K562 (cell line): ENCODE data around the gene COPS4. TPM values are rescaled to one million over a fixed set of nuclear protein-coding genes. Genes with fewer than 3 reads are reported as not detected.

Experiments used
- ATAC-seq: fragments of 200-7000 bp; cut with Tn5 transposase; 3 replicates; pipeline ENCODE4 v1.9.1; 2020; ENCODE audit warnings: moderate library complexity
- BruUV-seq: library from RNA; stranded (reverse); fragments of 400-500 nt; replicated peaks from 2 replicates; lab custom pipeline; 2021; lab: Mats Ljungman, UMichigan
- CTCF ChIA-PET: fragments of 300-600 bp; formaldehyde crosslinking; extraction: SDS; loops from one replicate; lab custom pipeline; 2021; ENCODE audit warnings: low intra/inter-chr PET ratio; lab: Yijun Ruan, JAX
- POLR2A ChIA-PET: fragments of 300-600, 350-650 bp; sonication (Branson Sonifier 250); formaldehyde crosslinking; extraction: SDS; loops from one replicate; lab custom pipeline; 2021; ENCODE audit warnings: antibody characterized with exemption, inconsistent platforms; lab: Yijun Ruan, JAX
- DNase-seq, 4 experiments: peaks; one replicate each; pipeline versions ENCODE4 v3.0.0 to v3.0.0-alpha.2; 2011 to 2018; ENCODE audit warnings: low spot score in 3 of 4, mixed read lengths in 3 of 4; ENCODE audit errors: extremely low read depth in 1 of 4
- FAIRE-seq: peaks from 2 replicates; lab custom pipeline; 2011; peaks lifted over from hg19 to GRCh38; lab: Jason Lieb, UNC
- H2AFZ ChIP-seq: 2 replicates; pipeline ENCODE4 v1.6.0; 2011; ENCODE audit warnings: low read depth, low read length, control low read depth, inconsistent platforms
- H3K27ac ChIP-seq: fragments of 200-600 bp; 3 replicates; pipeline ENCODE4 v1.8.0; 2011; ENCODE audit warnings: low read depth, mild to moderate bottlenecking, control low read depth, inconsistent platforms, low read length, moderate library complexity, mixed read lengths; ENCODE audit errors: extremely low read depth
- H3K27me3 ChIP-seq, 2 experiments: fragments of 300-600 bp in 1 of 2; 2 replicates in 1 of 2; 3 replicates in 1 of 2; pipeline versions ENCODE4 v1.6.0 to v1.8.0; 2011; ENCODE audit warnings: inconsistent platforms in 2 of 2, low read length in 2 of 2, mild to moderate bottlenecking in 1 of 2, mixed read lengths in 1 of 2, moderate library complexity in 1 of 2; ENCODE audit not compliant: control insufficient read depth in 2 of 2, insufficient read depth in 2 of 2
- H3K36me3 ChIP-seq: fragments of 300-600 bp; 3 replicates; pipeline ENCODE4 v1.8.0; 2011; ENCODE audit warnings: mild to moderate bottlenecking, low read length, inconsistent platforms; ENCODE audit not compliant: control insufficient read depth, insufficient read depth
- H3K4me1 ChIP-seq, 2 experiments: fragments of 200-600 bp in 1 of 2; replicated peaks in 1 of 2; 2 replicates in 1 of 2; 3 replicates in 1 of 2; pipeline versions ENCODE4 v1.5.1 to v1.8.0; 2011; ENCODE audit warnings: inconsistent platforms in 2 of 2, low read length in 2 of 2, mild to moderate bottlenecking in 1 of 2, mixed read lengths in 1 of 2, moderate library complexity in 1 of 2; ENCODE audit not compliant: control insufficient read depth in 2 of 2, insufficient read depth in 2 of 2
- H3K4me2 ChIP-seq: 2 replicates; pipeline ENCODE4 v1.6.1; 2011; ENCODE audit warnings: low read length, control low read depth, inconsistent platforms, mixed read lengths; ENCODE audit not compliant: insufficient read depth
- H3K4me3 ChIP-seq: fragments of 200-600 bp; sonication (generic), shearing (Covaris generic); 2 replicates; pipeline ENCODE4 v1.5.1; 2016; ENCODE audit warnings: control low read depth, inconsistent platforms
- H3K79me2 ChIP-seq: fragments of 200-600 bp; 3 replicates; pipeline ENCODE4 v1.8.0; 2011; ENCODE audit warnings: low read length, inconsistent platforms; ENCODE audit not compliant: control insufficient read depth, insufficient read depth
- H3K9ac ChIP-seq, 2 experiments: 2 replicates each; pipeline versions ENCODE4 v1.6.0 to v1.6.1; 2011; ENCODE audit warnings: low read depth in 2 of 2, low read length in 2 of 2, control low read depth in 1 of 2, inconsistent platforms in 1 of 2, mild to moderate bottlenecking in 1 of 2, mixed read lengths in 1 of 2; ENCODE audit not compliant: insufficient read depth in 1 of 2
- H3K9me1 ChIP-seq: one replicate; pipeline ENCODE4 v1.6.0; 2011; ENCODE audit warnings: inconsistent platforms, mild to moderate bottlenecking, low read length, moderate library complexity; ENCODE audit not compliant: control insufficient read depth, insufficient read depth
- H3K9me3 ChIP-seq: replicated peaks from 2 replicates; pipeline ENCODE4 v1.5.1; 2011; ENCODE audit warnings: low read depth, low read length, inconsistent platforms; ENCODE audit not compliant: control insufficient read depth, insufficient read depth
- H4K20me1 ChIP-seq: replicated peaks from 2 replicates; pipeline ENCODE4 v1.6.1; 2011; ENCODE audit warnings: low read length, inconsistent platforms, mixed read lengths; ENCODE audit not compliant: control insufficient read depth, insufficient read depth
- ARID4B ChIP-seq: sonication (generic); formaldehyde crosslinking; IDR thresholded peaks from 2 replicates; pipeline ENCODE4 v1.8.0; 2022; ENCODE audit warnings: mild to moderate bottlenecking, missing genetic modification reagents
- GATA2 ChIP-seq: sonication (generic); formaldehyde crosslinking; IDR thresholded peaks from 2 replicates; pipeline ENCODE4 v1.4.0; 2020; ENCODE audit warnings: mild to moderate bottlenecking, missing genetic modification reagents
- HBP1 ChIP-seq: fragments of 450-650 bp; formaldehyde crosslinking; IDR thresholded peaks from 2 replicates; pipeline ENCODE4 v1.4.0; 2022; ENCODE audit warnings: missing genetic modification characterization
- KDM5B ChIP-seq: fragments of 200-600 bp; sonication (generic); IDR thresholded peaks from 2 replicates; pipeline ENCODE4 v1.6.1; 2012; ENCODE audit warnings: low read depth, mild to moderate bottlenecking, moderate library complexity, low read length, control low read depth, inconsistent platforms; ENCODE audit not compliant: insufficient replicate concordance
- L3MBTL2 ChIP-seq: fragments of 450-650 bp; IDR thresholded peaks from 2 replicates; pipeline ENCODE4 v1.6.1; 2016; ENCODE audit warnings: mild to moderate bottlenecking, moderate library complexity
- MEIS2 ChIP-seq: fragments of 450-650 bp; IDR thresholded peaks from 2 replicates; pipeline ENCODE4 v1.6.1; 2014; ENCODE audit warnings: mild to moderate bottlenecking; ENCODE audit not compliant: partially characterized antibody
- NFE2L1 ChIP-seq: fragments of 450-650 bp; IDR thresholded peaks from 2 replicates; pipeline ENCODE4 v1.6.1; 2016; ENCODE audit warnings: missing genetic modification characterization, low read depth, mild to moderate bottlenecking, missing compliant biosample characterization, moderate library complexity, borderline replicate concordance
- NFRKB ChIP-seq: fragments of 450-650 bp; IDR thresholded peaks from 2 replicates; pipeline ENCODE4 v1.6.1; 2016; ENCODE audit warnings: low read depth
- SRF ChIP-seq, 2 experiments: fragments of 250-450, 450-650 bp in 1 of 2; sonication (Bioruptor Pico) in 1 of 2; sonication (generic) in 1 of 2; formaldehyde crosslinking; IDR thresholded peaks; 2 replicates each; pipeline versions ENCODE4 v1.5.0 to v1.5.1; 2020 to 2022; ENCODE audit warnings: mild to moderate bottlenecking in 1 of 2, missing genetic modification reagents in 1 of 2
- TAF15 ChIP-seq: fragments of 200-400 bp; formaldehyde crosslinking; IDR thresholded peaks from 2 replicates; pipeline ENCODE4 v1.6.1; 2017; ENCODE audit warnings: mild to moderate bottlenecking, low read depth, low read length, moderate library complexity
- ZFX ChIP-seq: sonication (generic); formaldehyde crosslinking; IDR thresholded peaks from 2 replicates; pipeline ENCODE4 v1.8.0; 2022; ENCODE audit warnings: mild to moderate bottlenecking, missing genetic modification reagents, moderate library complexity
- WGBS: fragments of 100-300 bp; shearing (Covaris generic); methylation state at CpG from one replicate; pipeline ENCODE4 v1.1.6; 2016; ENCODE audit warnings: low coverage, mixed read lengths; ENCODE audit not compliant: insufficient coverage; ENCODE audit errors: missing lambda C conversion rate; 5-methylcytosine and 5-hydroxymethylcytosine counted together
- in situ Hi-C: fragments of 300-500 bp; cut with MboI; formaldehyde crosslinking; loops from 4 replicates; pipeline ENCODE4 v1.15.0; 2018; ENCODE audit warnings: inconsistent platforms, mixed read lengths
- intact Hi-C: fragments of 100-400 bp; cut with micrococcal nuclease; formaldehyde crosslinking; loops from 2 replicates; pipeline ENCODE4 v1.14.2; 2022
- polyA plus RNA-seq, 8 experiments: library from polyadenylated mRNA; depleted of rRNA in 4 of 8; stranded (reverse) in 5 of 8; unstranded in 3 of 8; fragments of >200 nt; fragmentation: Nextera tagmentation in 2 of 8; fragmentation: Illumina TruSeq in 1 of 8; extraction: Ambion mirVana in 2 of 8; extraction: Trizol in 1 of 8; gene quantifications; 2 replicates each; pipeline versions ENCODE4 v1.2.1 to v1.2.3, GENCODE V29; 2011 to 2014; ENCODE audit warnings: inconsistent platforms in 1 of 8, missing spikeins in 1 of 8
- total RNA-seq, 7 experiments: library from RNA; depleted of rRNA in 6 of 7; stranded (reverse); fragments of >200 nt in 6 of 7; fragmentation: Illumina TruSeq in 2 of 7; extraction: Trizol in 2 of 7; gene quantifications; 2 replicates each; pipeline versions ENCODE4 v1.2.1 to v1.2.3, GENCODE V29; 2011 to 2021; ENCODE audit warnings: low replicate concordance in 1 of 7

Gene COPS4
- total and polyA plus RNA-seq, 9 of the 15 experiments (the other 6 are each of a cell fraction or from before 2014, with no cell fraction given), result 44.7 to 180 (median 70.9) TPM

- Histone ChIP-seq H3K27me3 (no peaks in the 10 kb centered on the region), H3K79me2 (peaks cover 75% of the 10 kb centered on the region), H4K20me1 (no peaks in the 10 kb centered on the region), H3K4me3 (peak overlapping the region; percentile 87), H3K9ac (peak overlapping the region; percentile 85 to 93), H3K36me3 (no peaks in the 10 kb centered on the region), H3K27ac (peak overlapping the region; percentile 87), H3K4me2 (peak overlapping the region; percentile 92), H3K9me1 (no peaks in the 10 kb centered on the region), H2AFZ (peak overlapping the region; percentile 77), H3K4me1 (peaks cover 6 to 16% of the 10 kb centered on the region in 2 experiments; a peak in 3 of 5 replicates), H3K9me3 (no peaks in the 10 kb centered on the region)
- intact Hi-C loops, result loop anchor here (5.0 to 10.0 kb wide), 2 partner anchors 252 to 635 kb away; partner anchors contain the start of gene HNRNPD
- DNase-seq (peak in 2 of 4 experiments; percentile 32 to 48), ATAC-seq (peak; percentile 5), FAIRE-seq (peak; percentile 67)
- under 1% methylated on average over 13 of the region's 14 CpGs for WGBS
- CTCF ChIA-PET, result no interaction called here
- TF ChIP-seq SRF (CRISPR knock-in tag; IDR thresholded peaks at IDR 0.05), result 0 out of 4 replicates have a peak, but pooled peaks of 1 of the 2 experiments have one; percentile 20
- no peak for TF ChIP-seq TAF15
- TF ChIP-seq NFRKB, result 0 out of 2 replicates have a peak, but pooled peaks have one; percentile 42
- peak; percentile 56 for TF ChIP-seq ZFX (CRISPR knock-in tag)
- no peak for TF ChIP-seq MEIS2
- TF ChIP-seq GATA2, result peak; percentile 11; the same call in 1 of the 2 replicates
- TF ChIP-seq L3MBTL2, result 0 out of 2 replicates have a peak, but pooled peaks have one; percentile 2
- peak; percentile 17 for TF ChIP-seq KDM5B
- no peak for TF ChIP-seq HBP1 (CRISPR knock-in tag)
- TF ChIP-seq NFE2L1 (tag), result no peak
- TF ChIP-seq ARID4B, result 0 out of 2 replicates have a peak, but pooled peaks have one; percentile 20
- no TSS peak for BruUV-seq
- in situ Hi-C loops, result no loop called here
- POLR2A ChIA-PET, result interaction anchor here (0.9 to 2.6 kb wide), 3 partner anchors 11 to 27 kb away, joined by 3 to 8 read pairs (median 6); no protein-coding TSS in a partner anchor
Observed at GRCh38 chr4:83010111-83010521, 24.9 kb upstream of the COPS4 start.
